HL-60 (cell line): Measurements from ENCODE around the gene MMP10.

Experiments used
- POLR2AphosphoS5 ChIP-seq: IDR thresholded peaks from 2 replicates; pipeline ENCODE4 v1.6.1; 2012; ENCODE audit warnings: low read depth
- TF ChIP-seq, protein P1 (sequence below): IDR thresholded peaks from one replicate; pipeline ENCODE4 v1.5.1; 2011; ENCODE audit warnings: low read length, control low read depth, inconsistent platforms; ENCODE audit not compliant: insufficient read depth

DNA sequence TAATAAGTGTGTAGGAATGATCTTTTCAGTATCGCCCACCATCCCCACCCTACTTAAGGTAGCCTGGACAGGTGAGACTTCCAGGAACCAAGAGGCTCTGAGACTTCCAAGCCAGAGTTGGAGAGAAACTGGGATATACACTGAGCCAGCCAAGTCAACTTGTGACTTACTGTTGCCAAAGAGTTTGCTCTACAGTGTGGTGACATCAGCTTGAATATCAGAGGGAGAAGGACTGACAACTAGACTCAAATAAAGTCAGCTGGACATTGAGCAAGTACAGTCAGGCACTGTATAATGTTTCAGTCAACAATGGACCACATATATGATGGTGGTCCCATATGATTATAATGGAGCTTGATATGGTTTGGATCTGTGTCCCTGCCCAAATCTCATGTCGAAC, 1.2 kb upstream of the MMP10 start:
- TF ChIP-seq, protein P1, sequence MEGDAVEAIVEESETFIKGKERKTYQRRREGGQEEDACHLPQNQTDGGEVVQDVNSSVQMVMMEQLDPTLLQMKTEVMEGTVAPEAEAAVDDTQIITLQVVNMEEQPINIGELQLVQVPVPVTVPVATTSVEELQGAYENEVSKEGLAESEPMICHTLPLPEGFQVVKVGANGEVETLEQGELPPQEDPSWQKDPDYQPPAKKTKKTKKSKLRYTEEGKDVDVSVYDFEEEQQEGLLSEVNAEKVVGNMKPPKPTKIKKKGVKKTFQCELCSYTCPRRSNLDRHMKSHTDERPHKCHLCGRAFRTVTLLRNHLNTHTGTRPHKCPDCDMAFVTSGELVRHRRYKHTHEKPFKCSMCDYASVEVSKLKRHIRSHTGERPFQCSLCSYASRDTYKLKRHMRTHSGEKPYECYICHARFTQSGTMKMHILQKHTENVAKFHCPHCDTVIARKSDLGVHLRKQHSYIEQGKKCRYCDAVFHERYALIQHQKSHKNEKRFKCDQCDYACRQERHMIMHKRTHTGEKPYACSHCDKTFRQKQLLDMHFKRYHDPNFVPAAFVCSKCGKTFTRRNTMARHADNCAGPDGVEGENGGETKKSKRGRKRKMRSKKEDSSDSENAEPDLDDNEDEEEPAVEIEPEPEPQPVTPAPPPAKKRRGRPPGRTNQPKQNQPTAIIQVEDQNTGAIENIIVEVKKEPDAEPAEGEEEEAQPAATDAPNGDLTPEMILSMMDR, result no peak
- TF ChIP-seq POLR2AphosphoS5, result no peak
